Duodenal mucosa (tissue), 2 donors: ENCODE results near the gene SH3RF2.
"Not testable (repeated sequence)": the region's sequence is repeated elsewhere in the genome, so short reads cannot be mapped to it uniquely, and the experiment has no call there.

Experiments
- H3K27ac ChIP-seq: one replicate; pipeline ENCODE4 v1.7.0; 2013; ENCODE audit warnings: low read depth, low read length
- H3K27me3 ChIP-seq, 2 donors: one replicate each; pipeline ENCODE4 v1.7.0; 2013; ENCODE audit warnings: low read length in 2 of 2, control low read depth in 1 of 2; ENCODE audit not compliant: insufficient read depth in 2 of 2, control insufficient read depth in 1 of 2
- H3K36me3 ChIP-seq, 2 donors: one replicate each; pipeline ENCODE4 v1.7.0; 2013; ENCODE audit warnings: low read length in 2 of 2, control low read depth in 1 of 2; ENCODE audit not compliant: insufficient read depth in 2 of 2, control insufficient read depth in 1 of 2
- H3K4me1 ChIP-seq, 2 donors: one replicate each; pipeline ENCODE4 v1.7.0; 2013; ENCODE audit warnings: low read length in 2 of 2, control low read depth in 1 of 2; ENCODE audit not compliant: insufficient read depth in 2 of 2, control insufficient read depth in 1 of 2
- H3K4me3 ChIP-seq, 2 donors: one replicate each; pipeline ENCODE4 v1.7.0; 2013; ENCODE audit warnings: low read length in 2 of 2, low read depth in 1 of 2
- H3K9ac ChIP-seq, 2 donors: one replicate each; pipeline ENCODE4 v1.7.0; 2013; ENCODE audit warnings: low read length in 2 of 2, low read depth in 1 of 2
- H3K9me3 ChIP-seq, 2 donors: one replicate each; pipeline ENCODE4 v1.7.0; 2013; ENCODE audit warnings: low read length in 2 of 2, control low read depth in 1 of 2; ENCODE audit not compliant: control insufficient read depth in 1 of 2

SH3RF2 gene

GRCh38 chr5:145945620-145946111 lies 9.3 kb downstream of the SH3RF2 start:
- H3K4me3 ChIP-seq, result no peak overlapping the region
- H3K9ac ChIP-seq, result peak overlapping the region in 1 of 2 donors; percentile 23
- H3K9me3 ChIP-seq, result no peaks in the 10 kb centered on the region
- H3K27me3 ChIP-seq, result no peaks in the 10 kb centered on the region
- no peak overlapping the region for H3K27ac ChIP-seq
- peaks cover 0 to 6% of the 10 kb centered on the region in 2 donors for H3K36me3 ChIP-seq
- H3K4me1 ChIP-seq, result peaks cover 57 to 64% of the 10 kb centered on the region in 2 donors

GRCh38 chr5:145946112-145946861 lies 9.9 kb downstream of the SH3RF2 start:
- no peaks in the 10 kb centered on the region for H3K9me3 ChIP-seq
- H3K4me1 ChIP-seq, result peaks cover 51 to 58% of the 10 kb centered on the region in 2 donors
- H3K36me3 ChIP-seq, result peaks cover 0 to 6% of the 10 kb centered on the region in 2 donors
- peak overlapping the region in 1 of 2 donors; percentile 23 for H3K9ac ChIP-seq
- H3K27me3 ChIP-seq, result no peaks in the 10 kb centered on the region
- no peak overlapping the region for H3K4me3 ChIP-seq
- no peak overlapping the region for H3K27ac ChIP-seq

GRCh38 chr5:145947581-145947980 lies 11.2 kb downstream of the SH3RF2 start:
- Histone ChIP-seq H3K9ac (no peak overlapping the region), H3K4me1 (peaks cover 40 to 46% of the 10 kb centered on the region in 2 donors), H3K9me3 (no peaks in the 10 kb centered on the region), H3K4me3 (no peak overlapping the region), H3K36me3 (peaks cover 0 to 6% of the 10 kb centered on the region in 2 donors), H3K27me3 (no peaks in the 10 kb centered on the region), H3K27ac (no peak overlapping the region)

GRCh38 chr5:145948047-145948446 lies 11.7 kb downstream of the SH3RF2 start:
- Histone ChIP-seq H3K27me3 (no peaks in the 10 kb centered on the region), H3K27ac (no peak overlapping the region), H3K9me3 (no peaks in the 10 kb centered on the region), H3K9ac (no peak overlapping the region), H3K36me3 (peaks cover 0 to 6% of the 10 kb centered on the region in 2 donors), H3K4me3 (no peak overlapping the region), H3K4me1 (peaks cover 38 to 45% of the 10 kb centered on the region in 2 donors)

GRCh38 chr5:145948921-145949320 lies 12.5 kb downstream of the SH3RF2 start:
- Histone ChIP-seq H3K9ac (peak overlapping the region in 1 of 2 donors; percentile 13), H3K36me3 (peaks cover 0 to 11% of the 10 kb centered on the region in 2 donors), H3K4me1 (peaks cover 31 to 42% of the 10 kb centered on the region in 2 donors), H3K9me3 (no peaks in the 10 kb centered on the region), H3K27ac (no peak overlapping the region), H3K27me3 (no peaks in the 10 kb centered on the region), H3K4me3 (peak overlapping the region in 1 of 2 donors; percentile 9)

GRCh38 chr5:145949474-145949873 lies 13.1 kb downstream of the SH3RF2 start:
- no peaks in the 10 kb centered on the region for H3K27me3 ChIP-seq

GRCh38 chr5:145951071-145951470 lies 14.7 kb downstream of the SH3RF2 start:
- Histone ChIP-seq H3K9me3 (no peaks in the 10 kb centered on the region), H3K4me1 (peaks cover 29 to 32% of the 10 kb centered on the region in 2 donors), H3K27me3 (no peaks in the 10 kb centered on the region), H3K27ac (no peak overlapping the region), H3K9ac (no peak overlapping the region), H3K36me3 (peaks cover 0 to 11% of the 10 kb centered on the region in 2 donors), H3K4me3 (no peak overlapping the region)

More at GRCh38 chr5:145949474-145949873, 13.1 kb downstream of the SH3RF2 start:
- no peak overlapping the region for H3K27ac ChIP-seq
- peaks cover 30 to 41% of the 10 kb centered on the region in 2 donors for H3K4me1 ChIP-seq
- H3K36me3 ChIP-seq, result peaks cover 0 to 11% of the 10 kb centered on the region in 2 donors
- H3K9ac ChIP-seq, result no peak overlapping the region
- H3K4me3 ChIP-seq, result peak overlapping the region in 1 of 2 donors; percentile 9
- no peaks in the 10 kb centered on the region for H3K9me3 ChIP-seq

- Histone ChIP-seq H3K9ac (no peak overlapping the region), H3K4me1 (peaks cover 35% of the 10 kb centered on the region in 2 donors), H3K9me3 (no peaks in the 10 kb centered on the region), H3K27me3 (no peaks in the 10 kb centered on the region), H3K27ac (no peak overlapping the region), H3K36me3 (peaks cover 0 to 11% of the 10 kb centered on the region in 2 donors), H3K4me3 (no peak overlapping the region)
These were observed 16.8 kb downstream of the SH3RF2 start for GRCh38 chr5:145953202-145953601.

GRCh38 chr5:145954140-145954539 lies 17.8 kb downstream of the SH3RF2 start:
- not testable (repeated sequence) for H3K27me3 ChIP-seq, H3K9ac ChIP-seq, H3K4me3 ChIP-seq, H3K9me3 ChIP-seq, H3K27ac ChIP-seq
- Histone ChIP-seq H3K4me1 (peaks cover 32 to 33% of the 10 kb centered on the region in 2 donors), H3K36me3 (peaks cover 0 to 11% of the 10 kb centered on the region in 2 donors)

GRCh38 chr5:145957388-145957787 lies 21.0 kb downstream of the SH3RF2 start:
- no peak overlapping the region for H3K4me3 ChIP-seq
- H3K36me3 ChIP-seq, result peaks cover 0 to 4% of the 10 kb centered on the region in 2 donors
- no peak overlapping the region for H3K9ac ChIP-seq
- no peaks in the 10 kb centered on the region for H3K9me3 ChIP-seq
- peaks cover 29 to 30% of the 10 kb centered on the region in 2 donors for H3K4me1 ChIP-seq
- no peak overlapping the region for H3K27ac ChIP-seq
- no peaks in the 10 kb centered on the region for H3K27me3 ChIP-seq
